CD8-positive, alpha-beta memory T cell (primary cell): ENCODE results near the gene PLA2R1. TPM values are rescaled to one million over a fixed set of nuclear protein-coding genes. Genes with fewer than 3 reads are reported as not detected.
"Not testable (repeated sequence)": the region's sequence is repeated elsewhere in the genome, so short reads cannot be mapped to it uniquely, and the experiment has no call there.

Experiments used
- CTCF ChIA-PET: fragments of 350-600 bp; sonication (Branson Sonifier 250); formaldehyde crosslinking; loops from one replicate; lab custom pipeline; 2021; ENCODE audit warnings: antibody characterized with exemption; lab: Charles Lee
- POLR2A ChIA-PET: fragments of 350-600 bp; sonication (Branson Sonifier 250); formaldehyde crosslinking; loops from one replicate; lab custom pipeline; 2021; ENCODE audit warnings: antibody characterized with exemption; lab: Charles Lee
- DNase-seq, 5 donors: peaks; one replicate each; pipeline versions ENCODE4 v3.0.0 to v3.0.0-alpha.2; 2020 to 2022; ENCODE audit warnings: mixed read lengths in 1 of 5
- H3K27ac ChIP-seq: one replicate; pipeline ENCODE4 v1.7.0; 2013; ENCODE audit warnings: low read depth, mild to moderate bottlenecking, low read length, moderate library complexity
- H3K27me3 ChIP-seq: 2 replicates; pipeline ENCODE4 v1.7.0; 2013; ENCODE audit warnings: low read length, mild to moderate bottlenecking; ENCODE audit not compliant: insufficient read depth, poor library complexity, severe bottlenecking
- H3K36me3 ChIP-seq: 2 replicates; pipeline ENCODE4 v1.7.0; 2013; ENCODE audit warnings: mild to moderate bottlenecking, low read length, moderate library complexity; ENCODE audit not compliant: insufficient read depth
- H3K4me1 ChIP-seq: 2 replicates; pipeline ENCODE4 v1.7.0; 2013; ENCODE audit warnings: mild to moderate bottlenecking, low read length, moderate library complexity; ENCODE audit not compliant: insufficient read depth
- H3K4me3 ChIP-seq: 2 replicates; pipeline ENCODE4 v1.7.0; 2013; ENCODE audit warnings: mild to moderate bottlenecking, low read length
- H3K9me3 ChIP-seq: 2 replicates; pipeline ENCODE4 v1.7.0; 2013; ENCODE audit warnings: mild to moderate bottlenecking, low read length
- H3K27ac Mint-ChIP-seq, 8 donors: one replicate each; pipeline ENCODE4 v1.8.0; 2020 to 2021; ENCODE audit warnings: mixed read lengths in 8 of 8, mild to moderate bottlenecking in 6 of 8, inconsistent platforms in 3 of 8, moderate library complexity in 3 of 8
- H3K27me3 Mint-ChIP-seq, 2 donors: one replicate each; pipeline ENCODE4 v1.8.0; 2020 to 2021; ENCODE audit warnings: mixed read lengths in 2 of 2, mild to moderate bottlenecking in 1 of 2, moderate library complexity in 1 of 2
- H3K36me3 Mint-ChIP-seq, 3 donors: one replicate each; pipeline ENCODE4 v1.8.0; 2020 to 2021; ENCODE audit warnings: mixed read lengths in 3 of 3, inconsistent platforms in 1 of 3, mild to moderate bottlenecking in 1 of 3
- H3K4me1 Mint-ChIP-seq, 3 donors: one replicate each; pipeline ENCODE4 v1.8.0; 2020 to 2021; ENCODE audit warnings: mixed read lengths in 3 of 3, inconsistent platforms in 1 of 3, mild to moderate bottlenecking in 1 of 3
- H3K4me3 Mint-ChIP-seq, 7 donors: one replicate each; pipeline ENCODE4 v1.8.0; 2020 to 2021; ENCODE audit warnings: mixed read lengths in 7 of 7, mild to moderate bottlenecking in 6 of 7, moderate library complexity in 4 of 7, inconsistent platforms in 2 of 7
- H3K9me3 Mint-ChIP-seq, 5 donors: one replicate each; pipeline ENCODE4 v1.8.0; 2020 to 2022; ENCODE audit warnings: mixed read lengths in 5 of 5, mild to moderate bottlenecking in 3 of 5, moderate library complexity in 2 of 5, inconsistent platforms in 1 of 5
- polyA plus RNA-seq: library from polyadenylated mRNA; unstranded; fragments of 300-500 nt; fragmentation: Illumina TruSeq; gene quantifications from one replicate; pipeline ENCODE4 v1.2.3, GENCODE V29; 2021
- total RNA-seq, 2 experiments: library from RNA; stranded (reverse); gene quantifications; one replicate each; pipeline ENCODE4 v1.2.3, GENCODE V29; 2021

The PLA2R1 gene
- total and polyA plus RNA-seq, 3 experiments from 2014 or later = not detected

- H3K27me3 Mint-ChIP-seq = peaks cover under 1 to 34% of the 10 kb centered on the region in 2 donors
- H3K4me1 Mint-ChIP-seq, H3K36me3 ChIP-seq, H3K9me3 ChIP-seq, CTCF ChIA-PET, H3K27me3 ChIP-seq, H3K4me3 ChIP-seq, H3K9me3 Mint-ChIP-seq, H3K4me3 Mint-ChIP-seq, H3K36me3 Mint-ChIP-seq, H3K27ac Mint-ChIP-seq, POLR2A ChIA-PET, H3K27ac ChIP-seq, DNase-seq, H3K4me1 ChIP-seq: not testable (repeated sequence)
These were observed 23.8 kb downstream of the PLA2R1 start for GRCh38 chr2:160038662-160039061.

DNA sequence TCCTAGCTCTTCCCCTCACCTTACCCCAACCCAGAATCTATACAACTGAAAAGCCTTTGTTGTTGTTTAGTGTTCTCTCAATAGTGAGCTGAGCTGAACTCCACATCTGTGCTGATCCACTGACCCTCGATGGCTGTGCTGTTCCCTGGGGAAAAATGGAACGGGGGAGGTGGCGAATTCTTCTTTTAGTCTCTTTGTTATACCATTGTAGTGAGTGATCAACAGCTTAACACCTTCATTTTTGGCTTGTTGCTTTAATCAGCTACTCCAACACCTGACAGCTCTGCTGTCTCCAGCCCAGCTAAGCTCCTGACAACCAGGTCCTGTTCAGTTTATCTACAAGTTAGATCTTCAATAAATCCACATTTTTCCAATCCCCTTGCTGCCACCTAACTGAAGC is 25.7 kb downstream of the PLA2R1 start:
- CTCF ChIA-PET = no interaction called here

DNA sequence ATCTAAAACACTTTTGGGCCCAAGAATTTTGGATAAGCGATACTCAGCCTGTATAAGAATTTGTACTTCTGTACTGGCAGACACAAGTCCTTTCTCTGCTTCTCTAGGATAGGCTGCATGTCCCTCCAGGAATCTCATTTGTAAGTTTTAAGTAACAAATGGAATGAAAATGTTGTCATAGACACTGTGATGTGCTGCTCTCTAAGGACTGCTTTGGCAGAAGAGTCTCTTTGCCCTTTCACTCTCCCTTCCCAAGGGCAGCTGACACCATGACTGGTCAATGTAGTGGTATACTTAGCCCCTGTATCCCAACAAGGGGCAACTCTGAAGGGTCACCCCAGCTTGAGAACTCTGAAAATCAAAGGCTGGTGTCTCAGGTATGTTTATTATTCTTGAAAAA is 27.3 kb downstream of the PLA2R1 start:
- H3K4me3 ChIP-seq = no peak overlapping the region
- ChIA-PET CTCF (no interaction called here), POLR2A (no interaction called here)
- no peak overlapping the region for H3K27ac ChIP-seq
- H3K27me3 ChIP-seq = no peaks in the 10 kb centered on the region
- H3K4me1 ChIP-seq = no peaks in the 10 kb centered on the region
- Mint-ChIP-seq H3K27me3 (peaks cover 0 to 9% of the 10 kb centered on the region in 2 donors), H3K27ac (no peak overlapping the region), H3K9me3 (no peaks in the 10 kb centered on the region), H3K36me3 (no peaks in the 10 kb centered on the region), H3K4me1 (no peaks in the 10 kb centered on the region), H3K4me3 (no peak overlapping the region)
- no peaks in the 10 kb centered on the region for H3K36me3 ChIP-seq
- H3K9me3 ChIP-seq = no peaks in the 10 kb centered on the region
- no peak for DNase-seq

More for the DNA sequence above, 25.7 kb downstream of the PLA2R1 start:
- H3K27ac ChIP-seq = no peak overlapping the region
- no peaks in the 10 kb centered on the region for H3K9me3 ChIP-seq
- no peak overlapping the region for H3K4me3 ChIP-seq
- Mint-ChIP-seq H3K27me3 (peaks cover 0 to 23% of the 10 kb centered on the region in 2 donors), H3K4me3 (no peak overlapping the region), H3K9me3 (no peaks in the 10 kb centered on the region), H3K4me1 (peaks cover 0 to 2% (median 0%) of the 10 kb centered on the region in 3 donors), H3K27ac (no peak overlapping the region), H3K36me3 (no peaks in the 10 kb centered on the region)
- POLR2A ChIA-PET = no interaction called here
- H3K4me1 ChIP-seq = no peaks in the 10 kb centered on the region
- DNase-seq = no peak
- no peaks in the 10 kb centered on the region for H3K36me3 ChIP-seq
- H3K27me3 ChIP-seq = no peaks in the 10 kb centered on the region

GRCh38 chr2:160034396-160034795 is 28.0 kb downstream of the PLA2R1 start:
- Mint-ChIP-seq H3K4me1 (no peaks in the 10 kb centered on the region), H3K27ac (no peak overlapping the region), H3K4me3 (no peak overlapping the region), H3K36me3 (no peaks in the 10 kb centered on the region), H3K9me3 (no peaks in the 10 kb centered on the region), H3K27me3 (peaks cover 0 to 5% of the 10 kb centered on the region in 2 donors)
- no peaks in the 10 kb centered on the region for H3K4me1 ChIP-seq
- no peaks in the 10 kb centered on the region for H3K36me3 ChIP-seq
- H3K27me3 ChIP-seq = no peaks in the 10 kb centered on the region
- no peak for DNase-seq
- H3K27ac ChIP-seq = no peak overlapping the region
- CTCF ChIA-PET = no interaction called here
- POLR2A ChIA-PET = no interaction called here
- H3K4me3 ChIP-seq = no peak overlapping the region
- H3K9me3 ChIP-seq = no peaks in the 10 kb centered on the region

DNA sequence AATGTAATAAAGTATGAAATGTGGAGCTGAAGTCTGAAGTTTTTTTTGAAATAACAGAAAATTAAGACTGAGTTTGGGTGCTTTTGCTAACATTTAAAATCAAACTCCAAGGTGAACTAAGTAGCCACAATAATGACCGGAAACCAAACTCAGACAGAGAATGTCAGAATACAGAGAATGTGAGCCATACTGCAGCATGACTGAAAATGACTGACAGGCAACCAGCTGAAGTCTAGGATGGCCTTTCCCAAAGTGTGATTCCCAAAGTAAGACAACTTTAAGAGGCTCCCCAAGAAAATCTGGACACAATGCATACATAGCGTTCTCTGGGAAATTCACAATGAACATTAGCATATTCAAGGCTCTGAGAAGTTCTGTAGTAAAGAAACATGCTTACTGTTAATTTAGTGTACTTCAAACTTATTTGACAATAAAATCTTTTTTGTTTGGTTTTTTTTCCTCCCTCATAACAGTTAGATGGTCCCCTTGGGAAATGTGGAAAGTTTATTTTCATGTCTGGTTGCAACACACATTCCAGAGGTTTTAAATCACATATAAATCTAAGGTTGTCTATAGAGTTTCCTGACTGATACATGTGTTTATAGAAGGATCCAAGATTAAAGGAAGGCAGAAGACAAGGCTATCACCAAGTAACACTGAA is 28.6 kb downstream of the PLA2R1 start:
- H3K9me3 Mint-ChIP-seq = no peaks in the 10 kb centered on the region
- CTCF ChIA-PET = no interaction called here
- POLR2A ChIA-PET = no interaction called here

DNA sequence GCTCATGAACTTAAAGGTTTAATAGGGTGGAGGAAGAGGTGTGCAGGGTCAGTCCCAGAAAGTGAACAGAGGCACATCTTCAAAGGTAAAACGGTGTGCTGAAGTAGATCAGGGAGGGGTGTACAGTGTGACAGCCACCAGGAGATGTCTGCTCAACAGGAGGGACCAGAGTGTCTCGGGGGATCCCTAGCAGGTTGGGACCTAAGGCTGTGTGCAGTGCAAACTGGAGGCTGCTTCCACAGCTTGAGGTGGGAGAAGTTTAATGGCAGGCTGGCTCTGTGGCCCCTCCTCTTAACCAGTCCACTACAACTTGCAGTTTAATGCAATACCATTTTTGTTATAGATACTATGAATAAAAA is 33.2 kb downstream of the PLA2R1 start:
- Mint-ChIP-seq H3K27ac (no peak overlapping the region), H3K27me3 (peaks cover 9 to 17% of the 10 kb centered on the region in 2 donors)
- CTCF ChIA-PET = no interaction called here

More for the DNA sequence above, 28.6 kb downstream of the PLA2R1 start:
- no peak for DNase-seq
- H3K4me1 ChIP-seq = no peaks in the 10 kb centered on the region
- Mint-ChIP-seq H3K27me3 (no peaks in the 10 kb centered on the region), H3K4me3 (no peak overlapping the region), H3K4me1 (no peaks in the 10 kb centered on the region), H3K27ac (no peak overlapping the region), H3K36me3 (no peaks in the 10 kb centered on the region)
- no peak overlapping the region for H3K27ac ChIP-seq
- H3K27me3 ChIP-seq = no peaks in the 10 kb centered on the region
- H3K4me3 ChIP-seq = no peak overlapping the region
- H3K9me3 ChIP-seq = no peaks in the 10 kb centered on the region
- H3K36me3 ChIP-seq = no peaks in the 10 kb centered on the region

DNA sequence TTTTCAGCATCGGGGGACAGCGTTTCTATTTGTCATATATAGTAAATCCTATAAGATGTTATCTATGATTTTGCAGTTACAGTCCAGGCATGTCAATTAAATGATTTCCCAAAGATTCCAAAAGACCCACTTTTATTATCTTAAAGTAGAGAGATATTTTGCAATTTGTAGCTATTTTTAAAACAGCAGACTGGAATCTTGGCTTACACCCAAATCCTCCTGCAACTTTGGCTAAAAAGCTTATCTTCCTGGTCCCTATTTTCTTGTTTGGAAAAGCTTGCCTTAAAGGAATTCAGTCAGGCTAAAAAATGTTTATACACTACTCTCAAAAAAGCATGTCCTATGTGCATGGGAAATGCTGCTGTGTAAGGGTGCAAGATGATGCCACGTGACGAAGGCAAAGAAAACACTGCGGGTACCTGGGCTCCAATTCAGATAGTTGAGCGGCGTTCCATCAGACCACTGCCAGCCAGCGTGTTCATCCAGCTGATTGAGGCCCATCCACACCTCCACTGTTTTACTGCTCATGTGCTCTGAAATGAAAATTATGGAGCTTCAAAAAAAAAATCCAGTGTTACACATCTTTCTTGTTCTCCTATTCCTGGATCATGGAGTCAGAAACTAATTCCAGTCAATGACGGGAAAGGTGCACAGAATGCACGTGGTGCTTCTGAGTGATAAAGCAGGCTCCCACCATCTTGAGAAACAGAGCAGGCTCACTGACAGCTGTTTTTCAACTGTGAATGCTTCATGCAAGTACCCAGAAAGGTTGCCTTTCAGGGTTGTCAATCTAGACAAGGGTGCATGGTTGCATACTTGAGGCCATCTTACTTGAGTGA is 33.8 kb downstream of the PLA2R1 start:
- Mint-ChIP-seq H3K27me3 (peaks cover 10 to 22% of the 10 kb centered on the region in 2 donors), H3K4me3 (no peak overlapping the region), H3K4me1 (no peaks in the 10 kb centered on the region), H3K27ac (no peak overlapping the region), H3K9me3 (peaks cover 0 to 3% (median 0%) of the 10 kb centered on the region in 5 donors), H3K36me3 (no peaks in the 10 kb centered on the region)
- ChIA-PET POLR2A (no interaction called here), CTCF (no interaction called here)
- no peak overlapping the region for H3K27ac ChIP-seq
- H3K4me1 ChIP-seq = no peaks in the 10 kb centered on the region
- no peak overlapping the region for H3K4me3 ChIP-seq
- DNase-seq = no peak
- no peaks in the 10 kb centered on the region for H3K9me3 ChIP-seq
- no peaks in the 10 kb centered on the region for H3K27me3 ChIP-seq
- no peaks in the 10 kb centered on the region for H3K36me3 ChIP-seq

More for the DNA sequence above, 33.2 kb downstream of the PLA2R1 start:
- H3K4me3 Mint-ChIP-seq = no peak overlapping the region
- Histone ChIP-seq H3K36me3 (no peaks in the 10 kb centered on the region), H3K27ac (no peak overlapping the region), H3K27me3 (no peaks in the 10 kb centered on the region), H3K4me1 (no peaks in the 10 kb centered on the region), H3K9me3 (no peaks in the 10 kb centered on the region), H3K4me3 (no peak overlapping the region)
- H3K9me3 Mint-ChIP-seq = peaks cover 0 to 2% (median 0%) of the 10 kb centered on the region in 5 donors
- no peak for DNase-seq
- no peaks in the 10 kb centered on the region for H3K36me3 Mint-ChIP-seq
- POLR2A ChIA-PET = no interaction called here
- no peaks in the 10 kb centered on the region for H3K4me1 Mint-ChIP-seq

- CTCF ChIA-PET = no interaction called here
These were observed 40.3 kb downstream of the PLA2R1 start for GRCh38 chr2:160022162-160022561.

More at GRCh38 chr2:160022162-160022561, 40.3 kb downstream of the PLA2R1 start:
- no peak overlapping the region for H3K27ac Mint-ChIP-seq
- POLR2A ChIA-PET = no interaction called here
- no peak overlapping the region for H3K27ac ChIP-seq
- no peak overlapping the region for H3K4me3 Mint-ChIP-seq
- H3K36me3 ChIP-seq = no peaks in the 10 kb centered on the region
- no peak overlapping the region for H3K4me3 ChIP-seq
- H3K36me3 Mint-ChIP-seq = no peaks in the 10 kb centered on the region
- no peaks in the 10 kb centered on the region for H3K4me1 ChIP-seq
- no peaks in the 10 kb centered on the region for H3K4me1 Mint-ChIP-seq
- H3K9me3 Mint-ChIP-seq = peaks cover 5 to 18% (median 13%) of the 10 kb centered on the region in 5 donors
- no peaks in the 10 kb centered on the region for H3K27me3 ChIP-seq
- H3K9me3 ChIP-seq = no peaks in the 10 kb centered on the region
- DNase-seq = no peak
- peaks cover 14 to 39% of the 10 kb centered on the region in 2 donors for H3K27me3 Mint-ChIP-seq
